GM13976 (cell line): ENCODE results near the gene HES5.
A peak's percentile ranks its signal among the peaks of the same experiment; 100 is the strongest.

Source experiments
- DNase-seq: peaks from one replicate; pipeline ENCODE4 v3.0.0; 2012; ENCODE audit warnings: low spot score
- in situ Hi-C: fragments of 300-500 bp; cut with MboI; formaldehyde crosslinking; loops from one replicate; pipeline ENCODE4 v1.12.0; 2022; ENCODE audit warnings: low sequenced_read_pairs, mixed read lengths, inconsistent platforms; ENCODE audit not compliant: unreplicated experiment
- TF ChIP-seq, protein P1 (sequence below): IDR thresholded peaks from 2 replicates; pipeline ENCODE4 v1.5.1; 2012; ENCODE audit warnings: borderline replicate concordance, mild to moderate bottlenecking; ENCODE audit not compliant: insufficient read depth; ENCODE audit errors: extremely low read depth, missing control alignments, control extremely low read depth

Gene HES5

DNA sequence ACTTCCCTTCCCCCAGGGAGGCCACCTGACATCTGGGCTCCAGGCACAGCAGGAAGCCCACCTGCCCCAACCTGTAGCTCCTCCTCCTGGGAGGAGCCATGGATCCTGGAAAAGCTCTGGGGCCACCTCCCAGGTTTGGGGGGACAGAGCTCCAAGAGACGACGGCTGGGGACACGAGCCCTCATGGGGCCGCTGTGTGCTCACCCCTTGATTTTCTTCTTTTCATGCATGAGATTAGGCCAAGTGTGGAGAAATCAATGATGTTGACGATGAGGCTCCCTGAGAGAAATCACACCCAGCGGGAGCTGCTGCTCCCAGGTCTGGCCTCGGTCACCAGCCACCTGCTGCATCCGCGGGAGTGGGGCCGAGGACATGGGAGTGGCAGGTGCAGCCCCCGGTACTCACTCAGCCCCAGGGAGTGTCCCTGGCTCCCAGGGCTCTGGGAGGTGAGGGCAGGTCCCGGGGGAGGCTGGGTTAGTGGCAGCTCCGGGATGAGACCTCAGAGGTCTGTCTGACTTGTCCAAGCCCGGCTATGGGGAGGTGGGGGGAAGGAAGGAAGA, 34.8 kb upstream of the HES5 start:
- in situ Hi-C loops, result no loop called here
- TF ChIP-seq, protein P1, sequence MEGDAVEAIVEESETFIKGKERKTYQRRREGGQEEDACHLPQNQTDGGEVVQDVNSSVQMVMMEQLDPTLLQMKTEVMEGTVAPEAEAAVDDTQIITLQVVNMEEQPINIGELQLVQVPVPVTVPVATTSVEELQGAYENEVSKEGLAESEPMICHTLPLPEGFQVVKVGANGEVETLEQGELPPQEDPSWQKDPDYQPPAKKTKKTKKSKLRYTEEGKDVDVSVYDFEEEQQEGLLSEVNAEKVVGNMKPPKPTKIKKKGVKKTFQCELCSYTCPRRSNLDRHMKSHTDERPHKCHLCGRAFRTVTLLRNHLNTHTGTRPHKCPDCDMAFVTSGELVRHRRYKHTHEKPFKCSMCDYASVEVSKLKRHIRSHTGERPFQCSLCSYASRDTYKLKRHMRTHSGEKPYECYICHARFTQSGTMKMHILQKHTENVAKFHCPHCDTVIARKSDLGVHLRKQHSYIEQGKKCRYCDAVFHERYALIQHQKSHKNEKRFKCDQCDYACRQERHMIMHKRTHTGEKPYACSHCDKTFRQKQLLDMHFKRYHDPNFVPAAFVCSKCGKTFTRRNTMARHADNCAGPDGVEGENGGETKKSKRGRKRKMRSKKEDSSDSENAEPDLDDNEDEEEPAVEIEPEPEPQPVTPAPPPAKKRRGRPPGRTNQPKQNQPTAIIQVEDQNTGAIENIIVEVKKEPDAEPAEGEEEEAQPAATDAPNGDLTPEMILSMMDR, result no peak
- no peak for DNase-seq

DNA sequence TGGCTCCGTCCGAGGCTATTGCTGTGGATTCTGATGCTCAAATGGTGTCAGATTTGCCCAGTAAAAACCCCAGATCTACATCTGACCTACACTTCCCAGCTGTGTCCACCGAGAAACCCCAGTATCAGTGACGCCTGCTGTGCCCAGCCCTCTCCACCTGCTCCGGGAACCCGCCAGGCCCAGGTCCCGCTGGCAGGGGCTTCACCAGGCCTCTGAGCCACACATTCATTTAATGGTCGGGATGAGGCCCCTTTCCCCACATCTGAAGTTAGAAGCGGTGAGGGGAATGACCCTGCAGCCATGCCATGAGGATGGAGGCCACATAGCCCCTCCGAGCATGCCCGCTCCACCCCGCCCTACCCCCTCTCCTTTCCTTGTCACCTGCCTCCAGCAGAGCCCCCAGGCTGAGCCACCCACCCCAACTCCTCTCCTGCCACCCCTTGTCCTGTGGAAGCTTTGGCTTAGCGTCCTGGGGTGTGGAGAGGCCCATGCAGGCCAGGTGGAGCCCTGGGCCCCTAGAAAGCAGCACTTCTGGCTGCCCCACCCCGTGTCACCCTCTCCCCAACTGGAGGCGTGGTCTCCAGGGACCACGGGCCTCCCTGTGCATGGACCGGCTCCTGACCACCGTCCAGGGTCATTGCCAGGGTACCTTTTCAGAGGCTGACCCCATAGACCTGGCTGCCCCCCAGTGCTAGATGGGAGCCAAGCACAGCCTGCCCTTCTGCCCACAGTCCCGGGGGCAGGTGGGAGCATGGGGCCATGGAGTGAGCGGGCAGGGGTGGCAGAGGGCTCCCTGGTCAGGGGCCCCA, 34.1 kb upstream of the HES5 start:
- in situ Hi-C loops, result no loop called here
- DNase-seq, result no peak
- TF ChIP-seq, protein P1, result no peak

DNA sequence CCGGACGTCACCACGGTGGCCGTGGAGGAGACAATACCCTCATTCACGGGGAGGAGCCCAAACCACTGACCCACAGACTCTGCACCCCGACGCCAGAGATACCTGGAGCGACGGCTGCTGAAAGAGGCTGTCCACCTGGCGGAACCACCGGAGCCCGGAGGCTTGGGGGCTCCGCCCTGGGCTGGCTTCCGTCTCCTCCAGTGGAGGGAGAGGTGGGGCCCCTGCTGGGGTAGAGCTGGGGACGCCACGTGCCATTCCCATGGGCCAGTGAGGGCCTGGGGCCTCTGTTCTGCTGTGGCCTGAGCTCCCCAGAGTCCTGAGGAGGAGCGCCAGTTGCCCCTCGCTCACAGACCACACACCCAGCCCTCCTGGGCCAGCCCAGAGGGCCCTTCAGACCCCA, 33.1 kb upstream of the HES5 start:
- in situ Hi-C loops, result no loop called here

DNA sequence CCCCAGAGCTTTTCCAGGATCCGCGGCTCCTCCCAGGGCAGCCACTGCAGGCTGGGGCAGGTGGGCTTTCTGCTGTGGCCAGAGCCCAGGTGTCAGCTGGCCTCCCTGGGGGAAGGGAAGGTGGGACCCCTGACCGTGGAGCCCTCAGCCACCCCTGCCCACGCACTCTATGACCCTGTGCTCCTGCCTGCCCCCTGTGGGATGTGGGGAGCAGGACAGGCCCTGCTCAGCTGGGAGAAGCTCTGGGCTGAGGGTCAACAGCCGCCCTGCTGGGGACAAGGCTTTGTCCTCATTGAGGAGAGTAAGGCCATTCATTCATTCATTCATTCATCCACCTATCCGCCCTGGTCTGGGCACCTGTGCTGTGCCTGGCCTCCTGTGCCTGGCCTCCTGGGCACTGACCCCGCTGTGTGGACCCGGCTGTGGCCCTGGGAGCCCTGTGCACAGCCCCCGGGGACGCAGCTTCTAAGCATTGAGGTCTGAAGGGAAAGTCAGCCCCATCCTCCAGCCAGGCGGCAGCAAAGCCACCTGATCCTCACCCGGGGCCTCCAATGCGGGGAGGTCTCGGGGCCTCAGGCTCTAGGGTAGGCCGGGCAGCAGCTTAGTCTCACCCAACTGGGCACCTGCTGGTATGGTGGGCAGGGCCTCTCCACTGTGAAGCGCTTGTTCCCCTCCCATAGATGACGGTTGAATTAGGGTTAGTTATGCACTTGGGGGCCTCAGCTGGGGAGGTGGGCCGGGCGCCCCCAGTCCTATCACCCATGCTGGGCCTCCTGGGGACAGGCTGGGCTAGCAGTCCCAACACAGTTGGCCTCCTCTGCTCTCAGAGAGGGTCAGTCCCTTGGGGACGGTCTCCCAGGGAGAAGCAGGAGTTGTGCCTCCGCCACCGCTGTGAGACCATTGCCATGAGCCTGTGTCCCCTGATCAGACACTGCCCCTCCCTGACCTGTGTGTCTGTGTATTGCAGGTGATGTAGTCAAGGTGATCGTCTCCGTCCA, 32.1 kb upstream of the HES5 start:
- TF ChIP-seq, protein P1, result peak; percentile 44
- no peak for DNase-seq
- in situ Hi-C loops, result no loop called here

More for the DNA sequence above, 33.1 kb upstream of the HES5 start:
- no peak for DNase-seq
- TF ChIP-seq, protein P1, result no peak

DNA sequence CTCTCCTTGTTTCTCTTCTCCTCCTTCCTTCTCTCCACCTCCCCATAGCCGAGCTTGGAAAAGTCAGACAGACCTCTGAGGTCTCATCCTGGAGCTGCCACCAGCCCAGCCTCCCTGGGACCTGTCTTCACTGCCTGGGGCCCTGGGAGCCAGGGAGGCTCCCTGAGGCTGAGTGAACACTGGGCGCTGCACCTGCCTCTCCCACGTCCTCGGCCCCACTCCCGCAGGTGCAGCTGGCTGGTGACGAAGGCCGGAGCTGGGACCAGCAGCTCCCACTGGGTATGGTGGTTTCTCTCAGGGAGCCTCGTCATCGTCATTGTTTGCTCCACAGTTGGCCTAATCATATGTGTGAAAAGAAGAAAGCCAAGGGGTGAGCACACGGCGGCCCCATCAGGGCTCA, 31.4 kb upstream of the HES5 start:
- TF ChIP-seq, protein P1, result no peak
- no peak for DNase-seq
- in situ Hi-C loops, result no loop called here
